GM12801 (cell line): ENCODE measurements around the gene ARID1A.

Experiments used
- TF ChIP-seq, protein P1 (sequence below): IDR thresholded peaks from one replicate; pipeline ENCODE4 v1.5.1; 2011; ENCODE audit warnings: control low read depth; ENCODE audit not compliant: insufficient read length; ENCODE audit errors: extremely low read depth

Gene ARID1A

DNA sequence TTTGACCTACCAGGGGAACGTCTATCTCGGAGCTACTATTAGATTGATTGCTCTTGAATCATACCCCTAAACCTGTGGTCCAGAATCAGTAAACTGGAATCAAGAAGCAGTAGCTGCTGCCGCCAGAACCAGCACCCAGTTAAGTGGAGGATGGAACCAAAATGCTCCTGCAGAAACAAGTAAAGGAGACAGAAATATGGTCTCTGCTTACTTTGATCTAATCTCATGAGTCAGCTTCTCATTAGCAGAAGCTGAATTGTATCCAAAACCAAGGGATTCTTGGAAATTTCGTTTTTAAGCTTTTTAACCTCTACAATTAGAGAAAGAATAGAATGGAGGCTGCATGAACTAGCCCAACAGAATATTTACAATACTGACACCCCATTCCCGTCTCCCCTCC is 49.4 kb downstream of the ARID1A start:
- TF ChIP-seq, protein P1, sequence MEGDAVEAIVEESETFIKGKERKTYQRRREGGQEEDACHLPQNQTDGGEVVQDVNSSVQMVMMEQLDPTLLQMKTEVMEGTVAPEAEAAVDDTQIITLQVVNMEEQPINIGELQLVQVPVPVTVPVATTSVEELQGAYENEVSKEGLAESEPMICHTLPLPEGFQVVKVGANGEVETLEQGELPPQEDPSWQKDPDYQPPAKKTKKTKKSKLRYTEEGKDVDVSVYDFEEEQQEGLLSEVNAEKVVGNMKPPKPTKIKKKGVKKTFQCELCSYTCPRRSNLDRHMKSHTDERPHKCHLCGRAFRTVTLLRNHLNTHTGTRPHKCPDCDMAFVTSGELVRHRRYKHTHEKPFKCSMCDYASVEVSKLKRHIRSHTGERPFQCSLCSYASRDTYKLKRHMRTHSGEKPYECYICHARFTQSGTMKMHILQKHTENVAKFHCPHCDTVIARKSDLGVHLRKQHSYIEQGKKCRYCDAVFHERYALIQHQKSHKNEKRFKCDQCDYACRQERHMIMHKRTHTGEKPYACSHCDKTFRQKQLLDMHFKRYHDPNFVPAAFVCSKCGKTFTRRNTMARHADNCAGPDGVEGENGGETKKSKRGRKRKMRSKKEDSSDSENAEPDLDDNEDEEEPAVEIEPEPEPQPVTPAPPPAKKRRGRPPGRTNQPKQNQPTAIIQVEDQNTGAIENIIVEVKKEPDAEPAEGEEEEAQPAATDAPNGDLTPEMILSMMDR, result no peak

DNA sequence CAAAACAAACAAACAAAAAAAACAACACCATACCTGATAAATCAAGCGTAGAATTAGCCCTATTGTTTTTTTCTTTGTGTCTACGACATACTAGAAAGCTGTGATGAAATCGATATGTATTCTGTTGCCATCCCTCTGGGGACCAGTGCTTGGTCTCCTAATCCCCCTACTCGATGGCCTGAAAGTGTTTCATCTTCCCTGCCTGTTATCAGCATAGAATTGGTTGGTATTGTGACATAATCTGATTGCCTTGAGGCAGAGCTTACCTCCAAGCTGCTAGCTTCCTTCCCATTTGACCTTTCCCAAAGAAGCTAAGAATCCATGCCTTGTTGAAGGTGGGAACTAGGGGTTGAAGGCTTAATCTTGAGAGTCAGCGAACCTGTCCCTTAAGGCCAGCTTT is 51.2 kb downstream of the ARID1A start:
- TF ChIP-seq, protein P1, result no peak

DNA sequence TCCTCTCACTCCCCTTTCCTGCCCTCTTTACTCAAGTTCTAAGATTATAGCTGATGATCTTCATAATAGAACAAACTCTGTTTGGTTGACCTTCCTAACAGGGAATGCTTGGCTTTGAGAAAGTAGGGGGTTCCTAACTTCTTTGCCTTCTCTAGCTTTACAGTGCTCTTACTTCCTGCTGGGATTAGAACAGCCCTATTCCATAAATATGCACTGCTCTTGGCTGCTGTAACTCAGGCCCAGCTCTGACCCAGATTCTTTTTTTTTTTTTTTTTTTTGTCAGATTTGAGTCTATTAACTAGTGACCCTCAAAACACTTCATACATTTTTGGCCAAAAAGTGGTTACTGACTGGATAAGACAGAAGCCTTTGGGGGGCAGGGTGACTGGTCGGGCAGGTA is 52.5 kb downstream of the ARID1A start:
- TF ChIP-seq, protein P1, result no peak

DNA sequence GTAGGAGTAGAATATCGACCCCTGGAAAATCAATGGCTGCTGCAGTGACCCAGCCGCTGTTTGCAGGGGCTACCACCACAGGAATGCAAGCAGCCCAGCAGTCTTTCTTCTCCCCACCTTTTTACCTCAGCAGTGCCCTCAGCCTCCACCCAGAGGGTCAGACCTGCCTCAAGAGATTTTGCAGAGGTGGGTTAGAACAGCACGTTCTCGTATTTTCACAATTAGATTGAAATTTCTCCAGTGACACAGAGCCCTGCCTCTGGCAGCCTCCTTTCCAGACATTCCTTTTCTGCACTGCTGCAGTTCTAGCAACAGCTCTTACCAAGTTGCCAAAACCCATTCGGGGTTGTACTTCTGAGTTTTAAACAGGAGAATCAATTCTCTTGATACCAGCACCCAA is 53.6 kb downstream of the ARID1A start:
- TF ChIP-seq, protein P1, result no peak

DNA sequence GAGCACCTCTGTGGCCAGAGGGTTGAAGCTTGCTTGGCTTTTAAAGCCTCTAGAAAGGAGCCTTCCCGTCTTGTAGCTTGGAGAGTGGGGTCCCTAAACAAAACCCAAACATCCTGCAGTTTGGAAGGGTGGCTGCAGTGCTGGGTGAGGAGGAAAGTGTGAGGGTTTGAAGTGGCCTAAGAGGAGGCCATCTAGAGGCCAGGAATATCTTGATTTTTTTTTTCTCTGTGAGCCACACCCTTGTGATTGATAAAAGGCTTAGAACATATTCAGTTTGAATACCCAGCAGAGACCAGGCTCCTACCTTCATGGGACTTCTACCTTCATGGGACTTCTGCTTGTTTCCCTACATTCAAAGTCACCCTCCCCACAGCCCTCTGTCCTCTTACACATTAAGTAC is 54.6 kb downstream of the ARID1A start:
- TF ChIP-seq, protein P1, result no peak

DNA sequence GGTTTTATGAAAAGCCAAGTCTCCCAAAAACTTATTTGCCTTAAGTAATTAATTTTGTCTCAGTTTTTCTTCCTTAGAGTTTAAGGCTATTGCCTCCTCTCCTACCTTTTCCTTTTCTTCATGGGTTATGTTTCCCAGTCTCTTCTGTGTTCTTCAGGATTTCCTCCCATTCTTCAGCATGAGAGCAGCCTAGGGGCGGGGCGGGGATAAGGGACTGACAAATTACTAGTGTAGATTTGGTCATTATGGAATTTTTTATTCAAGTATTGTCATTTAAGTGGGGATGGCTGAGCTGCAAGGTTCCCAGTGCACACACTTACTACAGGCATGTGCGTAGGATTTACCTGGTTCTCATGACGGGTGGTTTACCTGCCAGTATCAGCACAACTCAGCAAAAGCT is 56.7 kb downstream of the ARID1A start:
- TF ChIP-seq, protein P1, result no peak

DNA sequence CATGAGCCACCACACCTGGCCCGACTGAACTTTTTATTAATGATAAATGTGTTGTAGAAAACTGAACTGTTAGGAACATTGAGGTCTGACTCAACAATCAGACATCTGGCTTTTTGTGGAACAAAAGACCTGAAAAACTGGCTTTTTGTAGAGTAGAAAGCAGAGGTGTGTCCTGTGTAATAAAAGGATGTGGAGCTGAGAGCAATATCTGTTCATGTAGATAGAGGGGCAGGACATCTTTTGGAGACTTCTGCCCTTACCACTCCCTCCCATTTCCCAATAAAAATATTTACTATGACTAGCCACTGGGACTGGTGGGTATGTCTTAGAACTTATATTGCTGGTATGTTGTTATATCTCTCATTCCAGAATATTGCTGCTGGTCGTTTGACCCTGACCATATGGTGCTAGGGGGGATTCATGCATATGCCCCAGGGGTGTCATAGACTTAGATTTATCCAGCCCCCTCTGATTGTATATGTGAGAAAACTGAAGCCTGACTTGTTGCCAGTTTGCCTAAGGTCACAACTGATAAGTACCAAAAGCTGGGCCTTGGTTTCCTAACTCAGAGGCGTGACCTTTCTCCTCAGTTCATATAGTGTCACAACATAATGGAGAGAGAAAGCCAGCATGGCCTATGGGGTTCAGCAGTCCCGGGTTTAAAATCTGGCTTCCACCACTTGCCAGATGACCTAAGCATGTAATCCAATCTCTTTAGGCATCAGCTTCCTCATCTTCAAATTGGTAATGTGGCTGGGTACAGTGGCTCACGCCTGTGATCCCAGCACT is 58.5 kb downstream of the ARID1A start:
- TF ChIP-seq, protein P1, result no peak
